Stomach smooth muscle (tissue), 2 donors: ENCODE data around the gene CMIP.

Experiments used
- H3K27ac ChIP-seq: one replicate; pipeline ENCODE4 v1.7.0; 2013; ENCODE audit warnings: mild to moderate bottlenecking, low read length, inconsistent platforms
- H3K27me3 ChIP-seq, 2 donors: one replicate each; pipeline ENCODE4 v1.7.0; 2013; ENCODE audit warnings: low read length in 2 of 2; ENCODE audit not compliant: insufficient read depth in 2 of 2, control insufficient read depth in 1 of 2
- H3K36me3 ChIP-seq, 2 donors: one replicate each; pipeline ENCODE4 v1.7.0; 2013; ENCODE audit warnings: low read length in 2 of 2; ENCODE audit not compliant: control insufficient read depth in 2 of 2, insufficient read depth in 2 of 2
- H3K4me1 ChIP-seq: one replicate; pipeline ENCODE4 v1.7.0; 2013; ENCODE audit warnings: low read length; ENCODE audit not compliant: control insufficient read depth, insufficient read depth
- H3K4me3 ChIP-seq, 2 donors: one replicate each; pipeline ENCODE4 v1.7.0; 2013; ENCODE audit warnings: low read length in 2 of 2
- H3K9ac ChIP-seq, 2 donors: one replicate each; pipeline ENCODE4 v1.7.0; 2013; ENCODE audit warnings: low read length in 2 of 2, mild to moderate bottlenecking in 1 of 2
- H3K9me3 ChIP-seq, 2 donors: one replicate each; pipeline ENCODE4 v1.7.0; 2013; ENCODE audit warnings: low read length in 2 of 2; ENCODE audit not compliant: control insufficient read depth in 2 of 2
- donor health status: healthy.
- donor health status: Pancreatic carcinoma.

Gene CMIP

DNA sequence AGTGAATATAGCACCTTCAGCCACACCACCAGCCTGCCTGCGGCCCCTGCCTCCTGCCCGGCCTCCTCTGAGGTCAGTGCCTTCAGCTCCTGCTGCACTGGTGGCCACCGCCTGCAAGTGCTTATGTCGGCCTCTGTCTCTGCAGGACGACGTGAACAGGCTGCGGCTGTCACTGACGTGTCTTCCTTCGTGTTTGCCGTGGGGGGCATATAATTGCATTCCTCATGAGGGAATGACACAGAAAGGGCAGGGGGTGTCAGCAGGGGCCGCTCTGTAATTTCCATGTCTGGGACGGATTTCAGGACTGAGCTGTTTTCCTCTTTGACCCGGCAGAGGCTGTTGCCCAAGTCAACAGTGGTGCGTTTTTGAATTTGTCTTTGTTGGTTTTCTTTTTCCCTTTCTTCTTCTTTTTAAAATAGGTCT, 28.5 kb downstream of the CMIP start:
- H3K9ac ChIP-seq: no peak overlapping the region

DNA sequence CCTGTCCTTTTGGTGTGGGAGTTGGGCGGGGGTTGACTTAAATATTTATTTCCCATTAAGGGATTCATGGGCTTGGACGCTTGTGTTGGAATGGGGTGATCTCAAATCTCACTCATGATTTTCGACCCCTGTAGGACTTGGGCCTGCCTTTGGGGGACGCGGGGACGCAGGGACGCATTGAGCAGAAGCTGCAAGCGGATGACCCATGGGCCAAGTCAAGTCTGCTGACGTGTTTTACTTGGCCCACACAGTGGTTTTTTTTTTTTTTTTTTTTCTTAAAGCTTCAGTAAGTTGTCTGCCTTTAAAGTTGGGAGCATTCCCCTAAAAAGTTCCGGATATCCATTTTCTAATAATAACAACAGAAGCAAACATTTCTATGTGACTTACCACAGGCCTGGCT, 28.9 kb downstream of the CMIP start:
- Histone ChIP-seq H3K36me3 (peaks cover 3 to 4% of the 10 kb centered on the region in 2 donors), H3K4me3 (no peak overlapping the region), H3K9me3 (no peaks in the 10 kb centered on the region), H3K4me1 (peaks cover 27% of the 10 kb centered on the region), H3K27me3 (no peaks in the 10 kb centered on the region), H3K27ac (no peak overlapping the region), H3K9ac (no peak overlapping the region)

More for the DNA sequence above, 28.5 kb downstream of the CMIP start:
- Histone ChIP-seq H3K4me1 (peaks cover 27% of the 10 kb centered on the region), H3K27me3 (no peaks in the 10 kb centered on the region), H3K27ac (no peak overlapping the region), H3K36me3 (peaks cover 3 to 4% of the 10 kb centered on the region in 2 donors), H3K9me3 (no peaks in the 10 kb centered on the region), H3K4me3 (no peak overlapping the region)

DNA sequence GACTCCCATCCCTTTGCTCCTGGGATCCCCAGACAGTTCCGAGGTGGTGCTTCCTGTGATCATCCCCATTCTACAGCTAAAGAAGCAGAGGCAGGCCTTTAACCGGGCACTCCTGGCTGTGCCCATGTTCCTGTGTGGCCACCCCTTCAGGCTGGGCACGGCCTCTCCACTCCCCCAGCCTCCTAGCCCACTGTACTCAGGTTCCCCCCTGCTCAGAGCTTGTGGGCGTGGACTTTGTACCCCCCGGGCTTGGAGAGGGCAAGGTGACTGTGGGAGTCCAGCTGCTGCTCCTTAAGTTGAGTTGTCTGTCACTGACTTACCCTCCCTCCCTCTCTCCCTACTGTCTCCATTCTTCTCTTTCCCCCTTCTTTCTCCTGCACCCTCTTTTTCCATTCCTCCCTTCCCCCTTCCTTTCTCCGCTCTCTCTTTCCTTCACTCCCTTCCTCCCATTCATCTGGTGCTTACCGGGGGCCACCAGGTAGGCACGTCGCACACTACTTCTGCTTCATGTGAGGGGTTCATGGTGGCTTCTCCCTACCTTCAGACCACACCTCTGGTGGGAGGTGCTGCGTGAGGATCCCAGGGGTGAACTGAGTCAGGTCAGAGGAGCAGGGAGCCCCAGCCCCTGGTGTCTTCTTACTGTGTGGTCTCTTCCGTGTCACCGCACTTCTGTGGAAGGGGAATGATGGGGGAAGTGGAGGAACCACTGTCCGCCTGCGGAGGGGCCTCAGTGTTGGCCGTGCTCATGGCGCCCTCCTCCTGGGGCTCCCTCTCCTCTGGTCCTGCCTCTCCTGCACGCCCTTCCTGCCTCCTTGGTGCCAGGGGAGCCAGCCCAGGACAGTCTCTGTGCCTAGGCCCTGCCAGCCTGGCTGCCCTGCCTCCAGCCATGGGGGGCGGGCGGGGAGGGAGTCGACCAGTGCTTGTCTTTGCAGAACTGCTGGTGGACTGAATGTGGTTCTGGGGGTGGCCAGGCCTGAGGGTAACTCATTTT, 29.7 kb downstream of the CMIP start:
- Histone ChIP-seq H3K36me3 (peaks cover 3 to 4% of the 10 kb centered on the region in 2 donors), H3K4me3 (peak overlapping the region in 1 of 2 donors; percentile 8), H3K9ac (no peak overlapping the region), H3K27me3 (no peaks in the 10 kb centered on the region), H3K9me3 (no peaks in the 10 kb centered on the region), H3K27ac (no peak overlapping the region), H3K4me1 (peaks cover 24% of the 10 kb centered on the region)

DNA sequence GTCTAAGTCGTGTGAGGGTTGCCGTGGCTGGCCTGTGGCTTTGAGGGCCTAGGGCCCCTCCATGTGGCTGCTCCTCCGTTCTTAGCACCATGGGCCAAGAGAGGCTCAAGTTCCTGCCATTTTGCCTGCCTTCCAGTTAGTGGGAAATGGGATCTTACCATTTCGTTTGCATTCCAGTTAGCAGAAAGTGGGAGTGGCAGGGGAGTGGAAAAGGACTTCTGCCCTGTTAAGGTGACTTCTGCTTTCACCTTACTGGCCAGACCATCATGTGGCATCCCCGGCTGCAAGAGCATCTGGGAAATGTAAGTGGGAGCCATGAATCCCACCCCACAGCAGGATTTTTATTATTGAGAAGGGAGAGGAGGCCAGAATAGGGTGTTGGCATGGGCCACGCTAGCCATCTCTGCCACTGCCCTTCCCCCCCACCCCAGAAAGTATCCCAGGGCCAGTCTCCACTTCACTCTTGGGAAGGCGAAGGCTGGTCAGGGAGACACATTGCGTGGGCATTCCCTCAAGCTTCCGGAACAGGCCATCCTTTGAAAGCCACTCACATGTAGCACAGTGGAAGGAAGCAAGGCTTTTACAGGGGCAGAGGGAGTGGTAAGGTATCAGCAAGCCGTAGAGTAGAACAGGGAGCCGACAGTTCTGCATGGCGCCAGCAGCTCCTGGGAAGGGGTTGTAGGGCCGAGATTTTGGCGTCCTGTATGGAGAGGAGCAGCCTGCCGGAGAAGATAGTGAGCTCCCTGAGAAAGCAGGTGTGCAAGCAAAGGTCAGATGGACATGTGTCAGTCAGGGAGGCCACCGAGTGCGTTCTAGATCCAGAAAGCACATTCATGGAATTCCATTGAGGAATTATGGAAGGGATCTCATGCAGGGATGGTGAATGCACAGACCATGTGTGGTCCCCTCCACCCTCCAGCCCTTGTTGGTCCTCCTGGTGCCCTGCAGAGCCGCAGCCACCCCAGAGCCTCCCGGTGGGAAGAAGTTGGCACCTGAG, 33.4 kb downstream of the CMIP start:
- peaks cover 11% of the 10 kb centered on the region for H3K4me1 ChIP-seq
- no peaks in the 10 kb centered on the region for H3K27me3 ChIP-seq
- H3K4me3 ChIP-seq: no peak overlapping the region
- H3K36me3 ChIP-seq: peaks cover 0 to 2% of the 10 kb centered on the region in 2 donors
- no peak overlapping the region for H3K9ac ChIP-seq
- no peak overlapping the region for H3K27ac ChIP-seq
- H3K9me3 ChIP-seq: no peaks in the 10 kb centered on the region

DNA sequence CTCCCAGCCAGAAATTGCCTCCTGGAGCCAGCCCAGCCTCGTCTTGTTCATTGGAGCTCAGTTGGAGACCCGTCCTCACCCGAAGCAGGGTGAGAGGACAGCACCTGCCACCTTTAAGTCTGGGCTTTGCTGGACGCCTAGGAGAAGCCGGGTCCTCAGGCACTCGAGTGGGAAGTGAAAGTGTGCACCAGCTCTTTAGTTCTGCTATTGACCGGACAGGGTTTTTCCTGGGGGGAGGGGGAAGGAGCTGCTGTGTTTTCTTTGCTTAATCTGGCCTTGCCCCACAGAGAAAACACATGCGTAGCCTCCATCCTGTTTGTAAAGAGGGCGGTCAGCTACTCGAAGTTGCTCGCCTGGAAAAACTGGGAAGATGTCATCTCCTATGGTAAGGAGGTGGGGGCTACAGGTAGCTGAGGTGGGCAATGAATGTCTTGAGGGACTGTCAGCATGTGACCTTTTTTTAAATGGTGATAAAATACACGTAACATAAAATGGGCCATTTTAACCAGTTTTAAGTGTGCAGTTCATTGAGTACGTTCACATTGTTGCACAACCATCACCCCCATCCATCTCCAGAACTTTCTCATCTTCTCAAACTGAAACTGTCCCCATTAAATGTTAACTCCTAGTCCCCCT, 34.4 kb downstream of the CMIP start:
- Histone ChIP-seq H3K9ac (no peak overlapping the region), H3K4me3 (no peak overlapping the region), H3K36me3 (peaks cover 0 to 2% of the 10 kb centered on the region in 2 donors), H3K4me1 (peaks cover 11% of the 10 kb centered on the region), H3K9me3 (no peaks in the 10 kb centered on the region), H3K27me3 (no peaks in the 10 kb centered on the region), H3K27ac (no peak overlapping the region)

DNA sequence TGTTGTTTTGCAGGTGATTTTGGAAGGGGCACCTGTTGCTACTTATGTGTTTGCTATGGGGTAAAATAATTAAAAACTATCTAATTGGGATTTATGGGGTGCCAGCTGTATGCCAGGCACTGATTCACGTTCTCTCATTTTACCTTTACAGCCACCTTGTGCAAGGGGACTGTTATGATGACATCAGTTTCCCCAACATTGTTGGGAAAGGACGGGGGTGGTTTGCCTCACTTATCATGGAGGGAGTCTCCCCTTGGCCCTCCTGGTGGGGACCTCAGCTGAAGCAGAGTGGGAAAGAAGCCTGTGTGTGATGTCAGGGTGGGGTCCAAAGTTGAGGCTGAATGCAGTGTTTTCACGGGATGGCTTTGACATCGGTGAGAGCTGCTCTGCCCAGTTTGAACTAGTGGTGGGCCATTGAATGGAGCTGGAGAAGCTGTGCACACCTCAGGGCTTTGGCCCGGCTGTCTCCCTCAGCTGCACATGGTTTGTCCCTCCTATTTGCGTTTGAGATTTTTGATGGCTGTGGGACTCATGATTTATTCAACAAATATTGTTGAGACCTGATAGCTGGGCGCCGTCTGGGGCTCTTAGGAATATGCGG, 36.1 kb downstream of the CMIP start:
- Histone ChIP-seq H3K27ac (no peak overlapping the region), H3K4me3 (no peak overlapping the region), H3K9me3 (no peaks in the 10 kb centered on the region), H3K4me1 (peaks cover 11% of the 10 kb centered on the region), H3K36me3 (peaks cover 0 to 2% of the 10 kb centered on the region in 2 donors), H3K9ac (no peak overlapping the region), H3K27me3 (no peaks in the 10 kb centered on the region)

DNA sequence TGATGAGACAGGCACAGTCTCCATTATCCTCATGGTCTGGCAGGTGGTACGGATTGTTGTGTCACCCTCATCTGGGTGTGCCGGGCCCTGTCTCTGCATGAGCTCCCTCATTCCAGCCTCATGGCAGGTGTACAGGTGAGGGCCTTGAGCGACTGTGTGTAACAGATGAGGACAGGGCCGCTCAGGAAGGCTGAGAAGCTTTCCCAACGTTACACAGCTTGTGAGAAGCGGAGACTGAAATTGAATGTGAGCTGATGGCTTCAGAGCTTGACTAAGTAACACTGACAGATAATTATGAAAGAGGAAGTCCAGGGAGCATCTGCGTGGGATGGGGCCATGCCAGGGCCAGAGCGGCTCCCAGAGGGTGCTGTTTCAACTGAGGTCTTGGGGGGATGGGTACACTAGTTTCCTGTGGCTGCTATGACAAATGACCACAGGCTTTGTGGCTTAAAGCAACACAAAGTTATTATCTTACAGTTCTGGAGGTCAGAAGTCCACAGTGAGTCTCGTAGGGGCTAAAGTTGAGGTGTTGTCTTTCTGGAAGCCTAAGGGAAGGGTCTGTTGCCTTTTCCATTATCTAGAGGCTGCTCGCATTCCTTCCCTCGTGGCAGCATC, 36.7 kb downstream of the CMIP start:
- Histone ChIP-seq H3K9ac (no peak overlapping the region), H3K27ac (no peak overlapping the region), H3K4me3 (no peak overlapping the region), H3K36me3 (peaks cover 0 to 1% of the 10 kb centered on the region in 2 donors), H3K27me3 (no peaks in the 10 kb centered on the region), H3K4me1 (peaks cover 11% of the 10 kb centered on the region), H3K9me3 (no peaks in the 10 kb centered on the region)

DNA sequence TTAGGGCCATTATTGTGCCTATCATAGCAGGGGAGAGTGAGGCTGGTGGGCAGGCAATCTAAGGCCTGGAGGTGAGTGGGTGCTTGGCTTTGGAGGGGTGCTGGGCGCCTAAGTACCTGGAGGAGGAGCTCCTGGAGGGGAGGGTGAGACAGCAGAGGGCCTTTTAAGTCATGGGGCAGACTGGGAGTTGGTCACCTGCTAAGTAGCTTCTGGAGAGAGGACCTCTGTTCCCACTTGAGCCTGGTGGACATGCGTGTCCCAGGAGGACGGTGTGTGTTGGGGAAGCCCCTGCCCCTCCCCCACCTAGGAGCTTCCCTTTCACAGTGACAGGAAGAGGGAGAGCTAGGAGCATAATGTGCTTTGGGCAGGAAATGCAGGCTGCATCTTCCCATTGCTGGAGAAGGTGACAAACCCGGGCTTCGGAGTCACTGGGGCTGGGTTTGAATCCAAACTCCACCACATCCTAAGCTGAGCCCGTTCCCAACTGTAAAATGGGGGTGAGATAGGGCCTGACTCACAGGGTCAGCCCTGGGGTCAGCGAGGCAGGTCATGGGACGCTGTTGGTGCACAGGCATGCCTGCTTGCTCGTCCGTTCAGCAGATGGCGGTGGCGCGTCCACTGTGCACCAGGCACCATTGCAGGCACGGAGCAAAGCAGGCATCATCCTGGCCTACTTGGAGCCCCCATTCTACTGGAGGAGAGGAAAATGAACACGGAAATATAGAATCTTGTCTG, 37.9 kb downstream of the CMIP start:
- Histone ChIP-seq H3K27ac (no peak overlapping the region), H3K9ac (no peak overlapping the region), H3K4me1 (peaks cover 19% of the 10 kb centered on the region)

More for the DNA sequence above, 37.9 kb downstream of the CMIP start:
- no peaks in the 10 kb centered on the region for H3K27me3 ChIP-seq
- H3K4me3 ChIP-seq: no peak overlapping the region
- H3K9me3 ChIP-seq: no peaks in the 10 kb centered on the region
- no peaks in the 10 kb centered on the region for H3K36me3 ChIP-seq
